ENCODE data around the gene B2M.
"Not testable (repeated sequence)": the region's sequence is repeated elsewhere in the genome, so short reads cannot be mapped to it uniquely, and the experiment has no call there.

B2M gene

GRCh38 chr15:44711096-44711742 lies at the start of gene B2M, which contains the start of gene PATL2:
B2M (plus strand) TSS chr15:44711517; CDS start chr15:44711547, 30 bp downstream.
PATL2 (minus strand) TSS chr15:44711323; CDS start chr15:44676490, 34,833 bp downstream.
- DNase-seq (ENCODE audit: low spot score), result peak; percentile 96

GRCh38 chr15:44661576-44661975 lies 49.7 kb upstream of the B2M start:
- no peak for DNase-seq (ENCODE audit: low spot score)

DNA sequence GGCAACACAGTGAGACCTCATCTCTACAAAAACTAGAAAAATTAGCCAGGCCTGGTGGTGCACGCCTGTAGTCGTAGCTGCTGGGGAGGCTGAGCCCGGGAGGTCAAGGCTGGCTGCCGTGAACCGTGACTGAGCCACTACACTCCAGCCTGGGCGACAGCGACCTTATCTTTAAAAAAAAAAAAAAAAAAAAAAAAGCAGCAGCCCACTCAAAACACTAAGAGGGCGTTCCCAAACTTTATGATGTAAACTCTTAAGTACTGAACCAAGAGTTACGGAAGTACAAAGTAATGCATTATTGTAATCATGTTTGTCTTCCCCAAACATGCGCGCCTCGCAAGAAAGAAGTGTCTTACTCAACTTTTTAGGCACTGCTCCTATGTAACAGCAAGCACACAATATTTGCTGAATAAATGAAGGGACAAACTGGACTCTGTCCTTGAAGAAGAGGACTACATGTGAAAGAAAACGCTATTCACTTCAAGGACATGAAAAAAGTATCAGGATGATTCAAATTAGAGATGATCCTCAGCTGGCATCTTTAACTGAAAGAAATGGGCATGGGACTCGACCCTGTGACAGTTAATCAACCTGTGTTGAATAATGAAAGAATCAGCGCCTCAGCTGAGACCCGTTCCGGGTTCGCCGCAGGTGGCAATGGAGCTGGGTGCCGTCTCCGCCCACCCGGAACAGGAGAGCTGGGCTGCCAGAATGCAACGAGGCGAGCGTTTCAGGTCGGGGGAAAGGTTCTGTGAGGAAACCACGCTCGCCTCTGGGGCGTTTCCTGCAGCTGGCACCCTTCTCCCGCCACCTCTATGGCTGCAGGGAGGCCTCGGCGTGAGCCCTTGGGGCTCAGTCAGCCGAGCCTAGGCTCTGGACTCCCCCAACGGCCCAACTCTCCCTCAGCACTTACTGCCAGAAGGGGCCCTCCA lies 48.6 kb upstream of the B2M start:
- DNase-seq (ENCODE audit: low spot score), result peak; percentile 39

DNA sequence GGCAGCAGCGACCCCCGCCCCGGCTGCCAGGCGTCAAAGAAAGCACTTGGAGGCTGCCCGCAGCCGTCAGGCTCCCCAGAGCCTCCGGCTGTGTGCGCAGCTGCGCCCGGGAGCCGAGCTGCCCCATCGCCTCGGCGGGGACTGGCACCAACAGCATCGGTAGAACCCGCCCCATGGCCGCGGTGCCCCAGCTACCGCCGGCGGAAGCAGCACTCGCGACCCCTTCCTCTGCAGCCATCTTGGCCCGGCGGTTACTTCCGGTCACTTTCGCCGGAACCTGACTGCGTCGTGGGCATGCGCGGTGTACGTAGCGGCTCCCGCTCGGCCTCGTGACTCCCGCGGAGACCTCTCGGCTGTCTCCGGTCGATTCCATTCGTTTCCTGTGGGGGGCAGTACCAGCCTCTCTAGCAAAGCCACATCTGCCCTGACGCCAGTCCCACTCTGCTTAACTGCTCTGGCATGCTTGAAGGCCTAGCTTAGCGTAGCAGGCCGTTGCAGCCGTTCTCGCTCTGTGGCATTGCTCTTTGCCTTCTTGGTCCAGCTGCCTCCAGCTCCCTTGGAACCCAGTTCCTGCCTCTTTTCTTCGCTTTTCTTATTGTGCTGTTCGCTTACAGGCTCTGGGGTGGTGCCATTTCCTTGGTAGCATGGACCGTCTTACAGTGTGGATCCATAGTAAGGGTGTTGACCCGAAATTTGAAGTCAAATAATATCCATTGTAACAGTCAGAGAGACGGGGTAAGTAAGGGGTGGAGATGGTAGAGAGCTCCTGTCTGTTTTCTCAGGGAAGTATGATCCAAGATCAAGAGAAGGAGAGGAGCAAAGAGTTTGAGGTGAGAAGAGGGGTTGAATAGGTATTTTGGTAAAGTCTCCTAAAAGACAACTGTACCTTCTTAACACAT lies 47.7 kb upstream of the B2M start, which contains the start of gene SPG11:
SPG11 (minus strand) TSS at position 253 of the 899 bp plus-strand sequence; CDS start at position 238, 15 bp downstream.
- peak; percentile 97 for DNase-seq (ENCODE audit: low spot score)

- no peak for DNase-seq (ENCODE audit: low spot score)
Observed at GRCh38 chr15:44666210-44667038, 44.9 kb upstream of the B2M start.

GRCh38 chr15:44667039-44667360 lies 44.3 kb upstream of the B2M start:
- no peak for DNase-seq (ENCODE audit: low spot score)

- no peak for DNase-seq (ENCODE audit: low spot score)
Observed at GRCh38 chr15:44668921-44669320, 42.4 kb upstream of the B2M start.

- DNase-seq (ENCODE audit: low spot score), result no peak
Observed at GRCh38 chr15:44670087-44670950, 41.0 kb upstream of the B2M start.

DNA sequence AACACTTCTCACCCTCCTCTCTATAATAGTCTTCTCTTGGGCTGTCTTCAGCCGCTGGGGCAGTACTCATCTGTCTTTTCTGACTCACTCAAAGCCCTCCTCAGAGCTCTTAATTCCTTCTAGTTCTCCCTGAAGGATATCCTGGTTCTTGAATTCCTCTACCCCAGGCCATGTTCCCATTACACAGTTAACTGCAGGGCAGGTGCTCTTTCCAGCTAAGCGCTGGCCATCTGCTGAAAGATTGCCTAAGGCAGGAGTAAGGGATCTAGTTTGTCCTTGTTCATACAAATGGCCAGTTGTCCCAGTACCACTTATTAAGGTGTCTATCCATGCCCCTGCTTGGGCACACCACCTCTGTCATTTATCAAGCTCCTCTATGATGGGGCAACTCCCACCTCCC lies 37.7 kb upstream of the B2M start:
- DNase-seq (ENCODE audit: low spot score), result no peak

- DNase-seq (ENCODE audit: low spot score), result no peak
Observed at GRCh38 chr15:44675911-44676310, 35.4 kb upstream of the B2M start.

- no peak for DNase-seq (ENCODE audit: low spot score)
Observed at GRCh38 chr15:44676676-44677075, 34.6 kb upstream of the B2M start.

DNA sequence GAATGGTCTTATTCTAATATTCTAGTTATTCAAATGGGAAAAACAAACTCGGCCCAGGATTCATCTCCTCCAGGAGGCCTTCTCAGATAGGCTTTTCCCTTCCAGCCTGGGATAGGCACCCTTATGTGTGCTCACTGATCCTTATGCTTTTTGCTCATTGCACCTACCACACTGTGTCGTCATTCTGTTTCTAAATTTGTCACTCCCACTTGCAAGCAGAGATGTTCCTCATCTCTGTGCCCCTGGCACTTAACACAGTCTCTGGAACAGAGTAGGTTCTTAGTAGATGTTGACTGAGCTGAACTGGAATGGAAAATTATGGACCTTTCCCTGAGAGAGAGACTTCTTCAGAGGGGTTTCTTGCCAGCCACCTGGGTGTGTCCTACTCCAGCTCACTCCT lies 29.1 kb upstream of the B2M start:
- no peak for DNase-seq (ENCODE audit: low spot score)

GRCh38 chr15:44682809-44683682 lies 28.3 kb upstream of the B2M start:
- not testable (repeated sequence) for DNase-seq (ENCODE audit: low spot score)

- not testable (repeated sequence) for DNase-seq (ENCODE audit: low spot score)
Observed at GRCh38 chr15:44689318-44689717, 22.0 kb upstream of the B2M start.

DNA sequence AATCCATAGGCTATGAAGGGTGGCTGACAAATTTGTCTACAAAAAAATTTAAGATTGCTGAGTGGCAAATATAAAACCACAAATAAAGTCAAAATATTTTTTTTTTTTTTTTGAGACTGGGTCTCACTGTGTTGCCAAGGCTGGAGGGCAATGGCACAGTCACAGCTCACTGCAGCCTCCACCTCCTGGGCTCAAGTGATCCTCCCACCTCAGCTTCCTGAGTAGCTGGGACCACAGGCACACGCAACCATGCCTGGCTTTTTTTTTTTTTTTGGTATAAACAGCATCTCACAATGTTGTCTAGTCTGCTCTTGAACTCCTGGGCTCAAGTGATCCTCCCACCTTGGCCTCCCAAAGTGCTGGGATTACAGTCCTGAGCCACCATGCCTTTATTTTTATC lies 21.1 kb upstream of the B2M start:
- DNase-seq (ENCODE audit: low spot score), result not testable (repeated sequence)

DNA sequence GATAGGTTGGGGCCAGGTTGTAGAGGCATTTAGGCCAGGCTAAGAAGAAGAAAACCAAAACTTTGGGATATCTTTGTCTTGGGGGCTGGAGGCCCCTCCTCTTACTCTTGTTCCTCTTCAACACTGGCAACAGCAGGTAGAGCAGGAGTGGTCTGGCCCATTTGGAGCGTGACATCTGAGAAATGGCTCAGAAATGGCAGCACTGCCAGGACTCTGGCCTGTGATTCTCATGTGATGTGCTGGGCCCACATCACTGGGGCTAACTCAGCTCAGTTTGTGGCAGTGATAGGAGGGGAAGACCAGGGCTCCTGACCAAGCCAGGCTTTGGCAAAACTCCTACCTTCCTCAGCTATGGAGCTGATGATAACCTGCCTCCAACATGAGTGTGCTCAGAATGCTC lies 18.7 kb upstream of the B2M start:
- no peak for DNase-seq (ENCODE audit: low spot score)

DNA sequence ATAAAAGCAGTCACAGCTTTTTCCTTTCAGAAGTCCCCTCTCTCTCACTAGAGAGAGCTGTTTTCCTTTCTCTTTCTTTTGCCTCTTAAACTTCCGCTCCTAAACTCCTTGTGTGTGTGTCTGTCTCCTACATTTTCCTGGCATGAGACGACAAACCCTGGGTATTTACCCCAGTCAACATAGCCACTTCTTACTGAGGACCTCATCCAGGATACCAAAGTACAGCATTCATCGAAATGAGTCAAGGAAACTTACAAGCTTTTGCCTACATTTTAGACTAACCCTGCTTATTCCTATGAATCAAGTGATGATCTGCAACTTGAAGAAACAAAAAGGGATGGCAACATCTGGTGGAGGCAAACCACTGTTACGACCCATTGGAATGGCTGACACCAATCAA lies 16.9 kb upstream of the B2M start:
- no peak for DNase-seq (ENCODE audit: low spot score)

GRCh38 chr15:44695294-44695693 lies 16.0 kb upstream of the B2M start:
- no peak for DNase-seq (ENCODE audit: low spot score)

DNA sequence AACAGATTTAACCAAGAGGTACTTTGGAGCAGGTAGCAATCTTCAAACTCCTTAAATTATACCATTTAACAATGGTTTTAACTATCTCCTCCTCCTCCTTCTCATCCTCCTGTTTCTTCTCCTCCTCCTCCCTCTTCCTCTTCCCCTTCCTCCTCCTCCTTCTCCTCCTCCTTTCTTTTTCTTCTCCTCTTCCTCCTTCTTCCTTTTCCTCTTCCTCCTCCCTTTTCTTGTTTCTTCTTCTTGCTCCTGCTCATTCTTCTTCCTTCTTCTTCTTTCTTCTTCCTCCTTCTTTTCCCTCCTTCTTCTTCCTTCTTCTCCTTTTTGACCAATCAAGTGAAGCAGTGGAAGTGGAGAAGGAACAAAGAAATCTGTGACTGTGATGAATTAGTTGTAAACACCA lies 14.3 kb upstream of the B2M start:
- no peak for DNase-seq (ENCODE audit: low spot score)
